HG03045 (cell line): ENCODE results near the gene ZNRF3.

ENCODE experiments used
- ATAC-seq: cut with Tn5 transposase; IDR thresholded peaks from one replicate; pipeline ENCODE4 v1.9.1; 2021; ENCODE audit warnings: mild to moderate bottlenecking, moderate library complexity; ENCODE audit not compliant: unreplicated experiment

ZNRF3 gene

GRCh38 chr22:29055192-29055830 is 171.9 kb downstream of the ZNRF3 start:
- ATAC-seq, result no peak

GRCh38 chr22:29056472-29056871 is 173.1 kb downstream of the ZNRF3 start:
- ATAC-seq, result no peak

- no peak for ATAC-seq
These were observed 177.0 kb downstream of the ZNRF3 start for GRCh38 chr22:29060251-29060869.

- no peak for ATAC-seq
These were observed 177.6 kb downstream of the ZNRF3 start for GRCh38 chr22:29060931-29061330.

GRCh38 chr22:29061773-29062172 is 178.4 kb downstream of the ZNRF3 start, which contains the start of gene C22orf31:
Gene C22orf31, minus strand, starts transcription at chr22:29061831. Its CDS starts 39 bp downstream, at chr22:29061792.
- ATAC-seq, result no peak

- no peak for ATAC-seq
These were observed 179.0 kb downstream of the ZNRF3 start for GRCh38 chr22:29062286-29062821.

GRCh38 chr22:29065468-29066190 is 182.3 kb downstream of the ZNRF3 start:
- ATAC-seq, result no peak

- no peak for ATAC-seq
These were observed 186.1 kb downstream of the ZNRF3 start for GRCh38 chr22:29069463-29069862.

- ATAC-seq, result no peak
These were observed 187.1 kb downstream of the ZNRF3 start for GRCh38 chr22:29070490-29070889.

- no peak for ATAC-seq
These were observed 188.1 kb downstream of the ZNRF3 start for GRCh38 chr22:29071261-29072045.

GRCh38 chr22:29072193-29072978 is 189.0 kb downstream of the ZNRF3 start:
- ATAC-seq, result peak; percentile 78

GRCh38 chr22:29072979-29073617 is 189.7 kb downstream of the ZNRF3 start, which contains the start of gene KREMEN1:
Gene KREMEN1, plus strand, starts transcription at chr22:29073035. Its CDS starts 96 bp downstream, at chr22:29073131.
- ATAC-seq, result no peak

- ATAC-seq, result no peak
These were observed 190.4 kb downstream of the ZNRF3 start for GRCh38 chr22:29073618-29074275.

GRCh38 chr22:29074276-29074772 is 191.0 kb downstream of the ZNRF3 start:
- ATAC-seq, result no peak

- no peak for ATAC-seq
These were observed 194.9 kb downstream of the ZNRF3 start for GRCh38 chr22:29078036-29078868.

GRCh38 chr22:29078869-29079207 is 195.5 kb downstream of the ZNRF3 start:
- no peak for ATAC-seq

- ATAC-seq, result no peak
These were observed 196.0 kb downstream of the ZNRF3 start for GRCh38 chr22:29079218-29079901.
